Embryonic facial prominence (tissue), 1 donor: Measurements from ENCODE around the gene RTL1.

Experiments used
- DNase-seq: peaks from one replicate; pipeline ENCODE4 v3.0.0-alpha.2; 2016; ENCODE audit errors: extremely low spot score

The RTL1 gene

GRCh38 chr14:100866666-100867630, 36.6 kb downstream of the RTL1 start:
- DNase-seq: no peak

GRCh38 chr14:100865682-100866591, 37.6 kb downstream of the RTL1 start:
- DNase-seq: no peak

GRCh38 chr14:100864960-100865681, 38.4 kb downstream of the RTL1 start:
- no peak for DNase-seq

DNA sequence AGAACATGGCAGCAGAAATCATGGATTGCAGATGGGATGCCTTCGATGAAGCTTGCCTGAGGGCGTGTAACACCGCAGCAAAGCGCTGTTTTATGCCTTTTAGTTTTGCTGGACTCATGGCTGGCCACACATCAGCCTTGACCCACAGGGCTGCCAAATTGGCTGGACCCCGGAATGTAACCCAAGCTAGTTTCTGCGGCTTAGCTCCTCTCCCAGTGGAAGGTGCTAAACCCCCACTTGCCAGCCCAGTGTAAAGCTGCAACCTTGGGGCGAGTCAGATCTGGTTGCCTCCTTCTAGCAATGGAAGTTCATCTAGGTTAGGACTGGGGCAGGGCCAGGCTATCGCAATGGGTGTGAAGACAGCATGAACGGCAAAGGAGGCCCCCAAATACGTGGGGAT, 39.3 kb downstream of the RTL1 start:
- DNase-seq: no peak

DNA sequence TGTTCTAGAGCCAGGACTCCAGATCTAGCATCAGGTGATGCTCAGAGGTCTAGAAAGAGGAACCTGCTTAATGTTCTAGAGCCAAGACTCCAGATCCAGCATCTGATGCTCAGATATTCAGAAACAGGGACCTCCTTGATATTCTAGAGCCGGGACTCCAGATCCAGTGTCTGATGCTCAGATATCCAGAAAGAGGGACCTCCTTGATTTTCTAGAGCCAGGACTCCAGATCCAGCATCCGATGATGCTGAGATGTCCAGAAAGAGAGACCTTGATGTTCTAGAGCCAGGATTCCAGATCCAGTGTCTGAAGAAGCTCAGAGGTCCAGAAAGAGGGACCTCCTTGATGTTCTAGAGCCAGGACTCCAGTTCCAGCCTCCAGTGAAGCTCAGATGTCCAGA, 40.7 kb downstream of the RTL1 start:
- no peak for DNase-seq

- no peak for DNase-seq
Observed at GRCh38 chr14:100862277-100862676, 41.2 kb downstream of the RTL1 start.

DNA sequence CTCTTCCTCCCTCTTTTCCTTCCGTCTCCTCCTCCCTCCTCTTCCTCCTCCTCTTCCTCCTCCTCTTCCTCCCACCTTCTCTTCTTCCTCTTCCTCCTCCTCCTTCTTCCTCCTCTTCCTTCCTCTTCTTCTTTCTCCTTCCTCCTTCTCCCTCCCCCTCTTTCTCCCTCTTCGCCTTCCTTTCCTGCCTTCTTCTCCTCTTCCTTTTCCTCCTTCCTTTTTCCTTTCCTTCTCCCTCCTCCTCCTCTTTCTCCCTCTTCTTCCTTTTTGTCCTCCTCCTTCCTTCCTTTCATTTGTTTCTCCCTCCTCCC, 41.6 kb downstream of the RTL1 start:
- DNase-seq: no peak

DNA sequence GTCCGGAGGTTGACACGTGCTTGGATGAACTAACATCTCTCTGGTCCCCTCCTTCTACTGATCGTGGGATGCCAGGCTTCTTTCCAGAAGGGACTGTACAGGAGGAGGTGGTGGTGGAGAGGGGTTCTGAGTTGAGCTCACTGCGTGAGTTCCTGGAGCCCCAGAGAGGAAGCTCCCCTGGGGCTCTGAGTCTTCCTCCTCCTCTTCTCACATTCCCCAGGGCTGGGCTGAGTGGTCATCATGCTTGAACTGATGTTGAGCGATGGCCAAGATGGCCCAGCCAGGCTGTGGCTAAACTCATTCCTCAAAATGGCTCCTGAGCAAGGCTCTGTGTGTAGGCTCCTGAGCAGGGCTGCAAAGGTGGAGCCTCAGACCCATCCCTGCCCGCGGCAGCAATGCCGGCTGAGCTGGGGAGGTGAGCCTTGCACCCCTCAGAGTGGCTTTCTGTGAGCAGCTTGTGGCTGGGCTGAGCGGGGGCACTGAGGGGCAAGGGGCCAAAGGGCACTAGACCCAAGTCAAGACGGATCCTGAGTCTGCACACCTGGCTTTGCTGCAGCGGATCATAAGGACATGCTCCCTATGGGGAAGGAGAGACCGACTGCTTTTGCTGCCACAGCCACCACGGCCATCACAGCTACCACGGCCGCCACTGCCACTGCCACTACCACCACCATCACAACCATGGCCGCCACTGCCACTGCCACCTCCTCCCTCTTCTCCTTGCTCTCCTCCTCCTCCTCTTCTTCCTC, 42.2 kb downstream of the RTL1 start:
- no peak for DNase-seq

DNA sequence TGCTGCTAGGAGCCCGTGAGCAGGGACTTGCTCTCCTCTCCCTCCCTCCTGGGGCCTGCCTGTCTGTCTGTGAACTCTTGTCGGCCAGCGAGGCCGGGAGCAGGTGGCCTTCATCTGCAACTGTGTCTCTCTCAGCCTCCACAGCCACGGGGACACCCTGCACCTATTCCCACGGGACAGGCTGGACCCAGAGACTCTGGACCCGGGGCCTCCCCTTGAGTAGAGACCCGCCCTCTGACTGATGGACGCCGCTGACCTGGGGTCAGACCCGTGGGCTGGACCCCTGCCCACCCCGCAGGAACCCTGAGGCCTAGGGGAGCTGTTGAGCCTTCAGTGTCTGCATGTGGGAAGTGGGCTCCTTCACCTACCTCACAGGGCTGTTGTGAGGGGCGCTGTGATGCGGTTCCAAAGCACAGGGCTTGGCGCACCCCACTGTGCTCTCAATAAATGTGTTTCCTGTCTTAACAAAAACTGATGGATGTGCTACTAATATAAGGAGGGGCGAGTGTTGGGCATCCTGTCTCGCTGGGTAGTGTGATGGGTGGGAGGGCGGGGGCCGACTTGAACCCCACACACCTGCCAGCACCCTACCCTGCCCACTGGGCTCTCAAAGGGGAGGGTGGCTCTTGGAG, 42.9 kb downstream of the RTL1 start:
- DNase-seq: no peak

DNA sequence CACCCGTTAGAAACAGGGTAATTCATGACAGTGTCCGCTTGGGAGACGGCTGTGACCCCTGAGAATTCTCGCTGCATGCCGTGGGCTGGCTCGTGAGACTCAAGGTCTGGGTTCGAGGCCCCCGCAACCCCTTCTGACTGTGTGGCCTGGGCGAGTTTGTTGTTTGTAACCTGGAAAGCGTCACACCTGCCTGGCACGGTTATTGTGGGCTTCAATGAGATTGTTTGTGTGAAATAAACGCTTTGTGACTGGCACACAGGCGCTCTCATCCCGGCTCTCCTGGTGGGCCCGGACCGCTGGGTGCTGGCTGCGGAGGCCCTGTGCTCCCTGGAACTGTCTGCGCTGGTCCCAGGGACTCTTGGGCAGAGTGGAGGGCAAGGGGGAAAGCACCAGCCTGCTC, 43.7 kb downstream of the RTL1 start:
- no peak for DNase-seq

- DNase-seq: no peak
Observed at GRCh38 chr14:100858838-100859220, 44.7 kb downstream of the RTL1 start.

GRCh38 chr14:100857923-100858837, 45.3 kb downstream of the RTL1 start:
- no peak for DNase-seq

DNA sequence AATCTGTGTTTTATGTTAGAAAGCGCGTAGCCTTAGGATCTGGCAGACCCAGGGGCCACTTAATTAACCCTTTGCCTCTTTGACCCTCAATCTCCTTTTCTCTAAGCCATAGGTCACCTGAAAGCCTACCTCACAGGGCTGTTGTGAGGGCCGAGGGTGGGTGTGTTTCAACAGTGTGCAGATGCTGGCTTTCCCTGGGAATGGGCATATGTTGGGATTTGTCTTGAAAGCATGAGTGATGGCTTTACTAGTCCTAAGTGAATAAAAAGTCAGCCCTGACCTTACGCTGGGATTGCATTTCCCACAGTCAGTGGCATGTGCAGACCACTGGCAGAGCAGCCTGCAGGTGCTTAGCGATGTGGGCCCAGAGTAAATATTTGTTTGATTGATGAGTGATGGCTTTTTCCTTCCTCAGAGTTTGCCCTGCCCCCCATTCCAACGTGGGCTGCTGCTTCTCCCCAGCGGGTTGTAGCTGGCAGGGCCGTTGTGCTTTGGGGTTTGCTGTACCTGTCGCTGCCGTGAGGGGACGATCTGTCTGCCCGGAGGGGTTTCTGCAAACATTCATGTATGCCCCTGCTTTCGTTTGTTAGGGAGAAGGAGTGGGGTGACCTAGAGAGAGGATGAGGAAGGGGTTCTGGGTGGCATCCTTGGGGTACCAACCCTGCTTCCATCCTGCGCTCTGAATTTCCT, 46.1 kb downstream of the RTL1 start:
- no peak for DNase-seq

- no peak for DNase-seq
Observed at GRCh38 chr14:100856056-100856950, 47.2 kb downstream of the RTL1 start.

- DNase-seq: no peak
Observed at GRCh38 chr14:100855256-100855930, 48.1 kb downstream of the RTL1 start.

GRCh38 chr14:100854435-100854834, 49.1 kb downstream of the RTL1 start:
- no peak for DNase-seq

DNA sequence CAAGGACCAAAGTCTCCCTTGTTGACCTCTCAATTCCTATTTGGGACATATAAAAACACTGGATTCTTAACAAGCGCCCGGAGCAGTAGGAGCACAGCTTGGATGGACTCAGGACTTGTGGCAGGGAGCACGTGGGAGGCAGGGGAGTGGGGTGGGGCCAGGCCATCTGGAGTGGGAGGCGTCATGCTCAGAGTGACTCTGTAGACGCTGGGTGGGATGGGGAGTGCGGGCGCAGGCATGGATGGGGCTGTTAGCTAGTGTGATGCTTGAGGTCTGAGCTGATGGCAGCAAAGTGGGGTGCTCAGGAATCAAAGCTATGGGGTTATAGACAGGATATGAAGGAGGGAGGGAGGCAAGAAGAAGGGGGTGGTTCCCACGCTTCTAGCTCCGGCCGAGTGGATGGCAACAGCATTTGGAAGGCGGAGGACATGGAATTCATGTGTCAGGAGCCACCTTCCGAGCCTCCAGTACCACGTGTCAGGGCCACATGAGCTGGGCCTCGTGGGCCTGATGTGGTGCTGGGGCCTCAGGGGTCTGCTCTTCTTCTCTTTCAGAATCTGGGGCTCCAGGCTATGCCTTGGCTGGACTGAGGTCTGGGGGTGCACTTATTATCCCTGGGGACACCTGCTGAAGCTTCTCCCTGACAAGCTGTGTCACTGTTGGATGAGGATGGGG, 51.4 kb downstream of the RTL1 start:
- no peak for DNase-seq
